Choroid plexus epithelial cell (primary cell): ENCODE results near the gene TARS3.
A peak's percentile ranks its signal among the peaks of the same experiment; 100 is the strongest.

Experiments used
- DNase-seq: peaks from one replicate; pipeline ENCODE4 v3.0.0-alpha.2; 2010; ENCODE audit warnings: low read depth
- H3K4me3 ChIP-seq: 2 replicates; pipeline ENCODE4 v1.5.1; 2011; ENCODE audit warnings: low read depth, mild to moderate bottlenecking, control low read depth, low read length, moderate library complexity
- TF ChIP-seq, protein P1 (sequence below): conservative IDR thresholded peaks from 2 replicates; pipeline ENCODE4 v1.5.1; 2011; ENCODE audit warnings: low read depth, mild to moderate bottlenecking, control low read depth, inconsistent platforms, low read length, moderate library complexity

The TARS3 gene

DNA sequence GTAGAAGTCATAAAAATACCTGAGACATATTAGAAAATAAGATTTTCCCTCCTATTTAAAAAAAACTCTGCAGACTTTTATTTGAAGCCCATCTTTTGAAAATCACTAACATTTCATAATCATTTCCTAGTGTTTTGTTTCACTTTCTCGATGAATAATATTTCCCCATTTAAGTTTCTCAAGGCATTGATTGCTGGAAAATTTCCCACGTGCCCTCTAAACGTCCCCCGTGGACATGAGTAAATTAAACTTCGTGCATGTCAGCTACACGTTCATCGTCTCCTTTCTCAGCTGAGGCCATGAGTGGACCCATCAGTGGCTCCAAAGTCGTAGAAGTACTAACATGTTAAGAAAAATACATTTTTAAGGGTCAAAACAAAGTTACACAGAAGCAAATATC lies 70.1 kb downstream of the TARS3 start:
- DNase-seq = no peak
- TF ChIP-seq, protein P1, sequence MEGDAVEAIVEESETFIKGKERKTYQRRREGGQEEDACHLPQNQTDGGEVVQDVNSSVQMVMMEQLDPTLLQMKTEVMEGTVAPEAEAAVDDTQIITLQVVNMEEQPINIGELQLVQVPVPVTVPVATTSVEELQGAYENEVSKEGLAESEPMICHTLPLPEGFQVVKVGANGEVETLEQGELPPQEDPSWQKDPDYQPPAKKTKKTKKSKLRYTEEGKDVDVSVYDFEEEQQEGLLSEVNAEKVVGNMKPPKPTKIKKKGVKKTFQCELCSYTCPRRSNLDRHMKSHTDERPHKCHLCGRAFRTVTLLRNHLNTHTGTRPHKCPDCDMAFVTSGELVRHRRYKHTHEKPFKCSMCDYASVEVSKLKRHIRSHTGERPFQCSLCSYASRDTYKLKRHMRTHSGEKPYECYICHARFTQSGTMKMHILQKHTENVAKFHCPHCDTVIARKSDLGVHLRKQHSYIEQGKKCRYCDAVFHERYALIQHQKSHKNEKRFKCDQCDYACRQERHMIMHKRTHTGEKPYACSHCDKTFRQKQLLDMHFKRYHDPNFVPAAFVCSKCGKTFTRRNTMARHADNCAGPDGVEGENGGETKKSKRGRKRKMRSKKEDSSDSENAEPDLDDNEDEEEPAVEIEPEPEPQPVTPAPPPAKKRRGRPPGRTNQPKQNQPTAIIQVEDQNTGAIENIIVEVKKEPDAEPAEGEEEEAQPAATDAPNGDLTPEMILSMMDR = no peak
- H3K4me3 ChIP-seq = no peak overlapping the region

DNA sequence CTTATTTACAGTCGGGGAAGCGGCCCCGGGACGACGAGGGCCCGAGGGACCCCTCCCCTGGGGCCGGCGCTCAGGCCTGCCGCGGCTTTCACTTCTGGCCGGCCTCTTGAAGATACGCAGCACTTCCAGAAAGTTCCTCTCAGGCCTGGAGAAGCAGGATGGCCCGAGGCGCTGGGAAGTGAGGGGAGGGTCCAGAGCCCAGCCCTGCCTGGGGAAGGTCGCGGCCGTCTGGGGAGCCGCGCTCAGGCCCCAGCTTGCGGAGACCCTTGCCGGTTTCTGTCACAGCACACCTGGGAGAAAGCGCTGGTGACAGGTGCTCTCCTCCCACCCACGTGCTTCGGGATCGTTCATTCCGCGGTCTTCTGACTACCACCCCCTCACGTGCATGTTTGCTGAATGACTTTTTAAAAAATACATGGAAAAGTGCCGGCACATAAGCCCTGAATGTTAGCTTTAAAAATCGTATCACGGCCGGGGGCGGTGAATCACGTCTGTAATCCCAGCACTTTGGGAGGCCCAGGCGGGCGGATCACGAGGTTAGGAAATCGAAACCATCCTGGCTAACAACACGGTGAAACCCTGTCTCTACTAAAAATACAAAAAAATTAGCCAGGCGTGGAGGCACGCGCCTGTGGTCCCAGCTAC lies 71.4 kb downstream of the TARS3 start:
- H3K4me3 ChIP-seq = peak overlapping the region; percentile 95
- DNase-seq = no peak
- TF ChIP-seq, protein P1 = no peak

DNA sequence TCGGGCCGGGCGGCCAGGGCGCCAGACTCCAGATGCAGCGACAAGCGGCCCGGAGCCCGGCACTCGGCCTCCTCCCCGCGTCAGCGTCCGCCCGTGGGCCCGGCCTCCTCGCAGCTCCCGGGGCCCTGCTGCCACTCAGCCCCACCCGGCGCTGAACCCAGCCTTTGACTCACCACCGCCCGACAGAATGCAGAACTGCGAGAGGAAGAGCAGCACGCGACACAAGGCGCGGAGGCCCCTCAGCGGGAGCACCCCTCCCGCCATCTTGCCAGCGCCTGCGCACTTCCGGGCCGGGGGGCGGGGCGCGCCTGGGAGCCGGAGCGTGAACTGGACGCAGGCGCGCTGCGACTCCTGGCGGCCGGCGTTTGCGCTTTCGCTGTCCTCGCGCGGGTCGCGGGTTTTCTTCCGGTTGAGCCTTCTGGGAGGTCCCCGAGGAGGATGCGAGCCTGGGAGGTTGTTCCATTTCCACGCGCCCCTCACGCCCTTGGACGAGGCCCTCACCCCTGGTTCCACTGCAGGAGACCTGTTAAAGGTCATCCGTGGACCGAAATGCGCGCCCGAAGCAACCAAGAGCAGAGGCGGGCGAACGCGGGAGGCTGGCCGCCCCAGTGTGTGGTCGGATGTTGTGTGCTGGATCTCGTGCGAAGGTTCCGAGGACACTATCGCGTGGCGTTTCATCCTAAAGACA lies 72.0 kb downstream of the TARS3 start, which contains the start of gene TM2D3:
Gene TM2D3 (minus strand): TSS at position 284 of the 688 bp plus-strand sequence. CDS start 20 bp downstream, at position 264.
- peak within 1 kb of the TSS; percentile 95 for H3K4me3 ChIP-seq
- peak; percentile 93 for DNase-seq
- TF ChIP-seq, protein P1 = peak; percentile 66

DNA sequence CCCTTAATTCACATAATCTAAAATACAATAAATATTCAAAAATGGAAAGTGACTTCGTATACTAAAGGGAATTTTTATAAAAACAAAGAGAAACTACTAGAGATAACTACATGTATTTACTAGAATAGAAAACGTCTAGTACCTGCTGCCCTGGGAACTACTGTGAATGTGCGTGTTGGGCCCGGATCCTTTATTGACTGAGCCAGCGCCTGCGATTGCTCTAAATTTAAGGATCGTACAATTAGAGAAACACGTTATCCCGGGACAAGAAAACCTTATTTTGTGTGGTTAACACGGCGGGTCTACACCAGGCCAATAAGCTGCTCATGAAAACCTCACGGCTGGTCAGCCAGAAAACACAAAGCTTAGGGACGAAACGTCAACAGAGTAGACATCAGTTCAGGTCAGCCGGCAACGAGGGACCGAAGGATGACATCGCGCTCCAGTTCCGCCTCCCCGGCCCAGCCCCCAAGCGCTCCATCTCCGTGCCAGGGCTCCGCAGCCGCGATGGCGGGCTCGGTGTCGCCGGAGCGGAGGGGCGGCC lies 72.6 kb downstream of the TARS3 start:
- TF ChIP-seq, protein P1 = no peak
- no peak for DNase-seq
- H3K4me3 ChIP-seq = peak overlapping the region; percentile 95

DNA sequence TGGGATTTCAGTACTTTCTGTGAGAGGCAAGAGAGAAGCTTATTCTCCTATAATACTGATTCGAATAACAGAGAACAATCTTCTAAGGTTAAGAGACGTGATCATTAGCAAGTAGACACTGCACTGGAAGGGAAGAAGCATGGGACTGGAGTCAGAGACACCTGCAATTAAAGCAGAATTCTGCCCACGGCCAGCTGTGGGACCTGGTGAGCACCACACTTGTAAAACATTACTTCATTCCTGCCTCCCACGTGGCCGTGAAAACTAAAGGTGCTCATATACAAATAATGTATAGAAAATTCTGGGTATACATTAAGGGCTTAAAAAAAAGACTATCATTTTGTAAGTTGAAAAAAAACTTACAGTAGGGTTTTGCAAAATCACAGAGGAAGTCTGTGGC lies 74.1 kb downstream of the TARS3 start:
- H3K4me3 ChIP-seq = no peak overlapping the region
- TF ChIP-seq, protein P1 = no peak
- no peak for DNase-seq

DNA sequence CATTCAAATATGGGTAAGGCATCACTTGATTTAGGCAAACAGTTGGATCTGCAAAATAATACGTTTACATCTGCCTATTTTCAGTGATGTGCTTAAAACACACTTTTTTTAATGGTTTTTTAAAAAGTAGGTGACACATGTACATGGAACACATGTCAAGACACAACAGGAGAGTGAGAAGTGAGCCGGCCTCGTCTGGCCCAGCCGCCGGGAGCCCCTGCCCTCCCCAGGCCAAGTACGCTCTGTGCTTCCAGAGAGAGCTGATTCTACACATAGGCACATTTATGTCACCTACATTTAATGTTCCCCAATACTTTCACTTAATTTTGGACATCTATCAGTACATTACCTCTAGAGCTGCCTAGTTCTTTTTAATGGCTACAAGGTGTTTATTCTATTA lies 75.9 kb downstream of the TARS3 start:
- TF ChIP-seq, protein P1 = no peak
- H3K4me3 ChIP-seq = no peak overlapping the region
- no peak for DNase-seq

DNA sequence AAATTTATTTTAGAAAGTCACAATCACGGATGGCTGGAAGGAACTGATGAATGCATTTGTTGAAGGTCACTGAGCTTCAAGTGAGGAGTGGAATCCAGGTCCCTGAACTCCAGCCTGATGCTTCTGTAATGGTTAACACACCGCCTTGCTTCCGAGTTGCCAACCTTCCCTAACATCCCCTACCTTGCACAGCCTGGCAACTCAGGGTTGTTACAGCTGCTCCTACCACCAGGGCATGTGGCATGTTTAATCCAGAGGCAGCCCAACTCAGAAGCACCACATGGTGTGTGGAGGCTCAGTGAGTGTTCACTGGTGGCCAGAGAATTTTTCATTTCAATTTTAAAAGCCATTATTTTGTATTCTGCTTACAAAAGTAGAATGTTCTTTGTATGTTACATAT lies 77.0 kb downstream of the TARS3 start:
- TF ChIP-seq, protein P1 = no peak
- no peak overlapping the region for H3K4me3 ChIP-seq
- DNase-seq = no peak
